HK-2 (cell line): ENCODE results near the gene MATR3.
"Not testable (repeated sequence)": the region's sequence is repeated elsewhere in the genome, so short reads cannot be mapped to it uniquely, and the experiment has no call there.

ENCODE experiments used
- DNase-seq: peaks from one replicate; pipeline ENCODE4 v3.0.0-alpha.2; 2018; ENCODE audit not compliant: unreplicated experiment

The MATR3 gene

GRCh38 chr5:139344177-139344576 lies 50.6 kb downstream of the MATR3 start:
- no peak for DNase-seq

- DNase-seq = not testable (repeated sequence)
Observed at GRCh38 chr5:139345442-139345841, 51.9 kb downstream of the MATR3 start.

- not testable (repeated sequence) for DNase-seq
Observed at GRCh38 chr5:139347863-139348262, 54.3 kb downstream of the MATR3 start.

- no peak for DNase-seq
Observed at GRCh38 chr5:139354186-139354585, 60.6 kb downstream of the MATR3 start.

GRCh38 chr5:139355900-139356299 lies 62.4 kb downstream of the MATR3 start:
- not testable (repeated sequence) for DNase-seq

- no peak for DNase-seq
Observed at GRCh38 chr5:139358064-139358463, 64.5 kb downstream of the MATR3 start.

- DNase-seq = no peak
Observed at GRCh38 chr5:139360384-139360783, 66.8 kb downstream of the MATR3 start.

- DNase-seq = no peak
Observed at GRCh38 chr5:139361835-139362429, 68.4 kb downstream of the MATR3 start.

GRCh38 chr5:139363937-139364336 lies 70.4 kb downstream of the MATR3 start:
- no peak for DNase-seq

- DNase-seq = no peak
Observed at GRCh38 chr5:139364466-139364865, 70.9 kb downstream of the MATR3 start.

GRCh38 chr5:139368613-139369012 lies 75.1 kb downstream of the MATR3 start:
- no peak for DNase-seq

- no peak for DNase-seq
Observed at GRCh38 chr5:139369181-139369580, 75.6 kb downstream of the MATR3 start.

GRCh38 chr5:139371482-139372435 lies 78.2 kb downstream of the MATR3 start:
- DNase-seq = no peak

GRCh38 chr5:139374909-139375308 lies 81.4 kb downstream of the MATR3 start:
- DNase-seq = no peak

GRCh38 chr5:139376364-139376763 lies 82.8 kb downstream of the MATR3 start:
- DNase-seq = no peak

GRCh38 chr5:139377226-139377625 lies 83.7 kb downstream of the MATR3 start:
- DNase-seq = no peak

GRCh38 chr5:139378101-139378825 lies 84.7 kb downstream of the MATR3 start:
- no peak for DNase-seq

- no peak for DNase-seq
Observed at GRCh38 chr5:139378941-139379361, 85.4 kb downstream of the MATR3 start.

GRCh38 chr5:139379626-139380449 lies 86.3 kb downstream of the MATR3 start:
- no peak for DNase-seq
